DND-41 (cell line): Measurements from ENCODE around the gene BCAS3.

Source experiments
- ATAC-seq: fragments of 200-7000 bp; cut with Tn5 transposase; 3 replicates; pipeline ENCODE4 v1.9.1; 2021; ENCODE audit warnings: low read depth; ENCODE audit not compliant: insufficient read depth
- DNase-seq: peaks from one replicate; pipeline ENCODE4 v3.0.0-alpha.2; 2020
- H2AFZ ChIP-seq: 2 replicates; pipeline ENCODE4 v1.6.0; 2012; ENCODE audit warnings: low read depth, low read length
- H3K27ac ChIP-seq: 2 replicates; pipeline ENCODE4 v1.5.1; 2012; ENCODE audit warnings: low read length, inconsistent platforms
- H3K27me3 ChIP-seq: fragments of 200-600 bp; sonication (generic); 2 replicates; pipeline ENCODE4 v1.6.0; 2012; ENCODE audit warnings: low read length, mild to moderate bottlenecking, inconsistent platforms; ENCODE audit not compliant: insufficient read depth, poor library complexity
- H3K36me3 ChIP-seq: 2 replicates; pipeline ENCODE4 v1.5.1; 2012; ENCODE audit warnings: low read length, inconsistent platforms; ENCODE audit not compliant: insufficient read depth
- H3K4me1 ChIP-seq: 2 replicates; pipeline ENCODE4 v1.5.1; 2012; ENCODE audit warnings: mild to moderate bottlenecking, low read length; ENCODE audit not compliant: insufficient read depth
- H3K4me2 ChIP-seq: 2 replicates; pipeline ENCODE4 v1.6.0; 2012; ENCODE audit warnings: mild to moderate bottlenecking, moderate library complexity, low read length, inconsistent platforms; ENCODE audit not compliant: insufficient read depth
- H3K4me3 ChIP-seq, 2 experiments: fragments of 200-600 bp in 1 of 2; shearing (Covaris generic) in 1 of 2; 2 replicates each; pipeline ENCODE4 v1.5.1; 2012 to 2016; ENCODE audit warnings: inconsistent platforms in 2 of 2, low read length in 2 of 2, mild to moderate bottlenecking in 2 of 2, low read depth in 1 of 2, moderate library complexity in 1 of 2
- H3K79me2 ChIP-seq: 2 replicates; pipeline ENCODE4 v1.6.0; 2012; ENCODE audit warnings: low read length, inconsistent platforms; ENCODE audit not compliant: insufficient read depth
- H3K9ac ChIP-seq: 2 replicates; pipeline ENCODE4 v1.6.0; 2012; ENCODE audit warnings: low read depth, mild to moderate bottlenecking, inconsistent platforms, low read length, moderate library complexity
- H3K9me3 ChIP-seq: 2 replicates; pipeline ENCODE4 v1.5.1; 2012; ENCODE audit warnings: low read length, moderate library complexity, mild to moderate bottlenecking, inconsistent platforms; ENCODE audit not compliant: insufficient read depth, severe bottlenecking
- H4K20me1 ChIP-seq: 2 replicates; pipeline ENCODE4 v1.6.0; 2012; ENCODE audit warnings: low read length; ENCODE audit not compliant: insufficient read depth
- CTCF ChIP-seq: IDR thresholded peaks from 2 replicates; pipeline ENCODE4 v1.5.1; 2012; ENCODE audit warnings: borderline replicate concordance, low read length, moderate library complexity, mild to moderate bottlenecking; ENCODE audit not compliant: poor library complexity, severe bottlenecking; ENCODE audit errors: extremely low read depth
- EZH2 ChIP-seq: IDR thresholded peaks from 3 replicates; pipeline ENCODE4 v1.6.1; 2012; ENCODE audit warnings: borderline replicate concordance, low read depth, mild to moderate bottlenecking, moderate library complexity, low read length, inconsistent platforms; ENCODE audit not compliant: severe bottlenecking

The BCAS3 gene

DNA sequence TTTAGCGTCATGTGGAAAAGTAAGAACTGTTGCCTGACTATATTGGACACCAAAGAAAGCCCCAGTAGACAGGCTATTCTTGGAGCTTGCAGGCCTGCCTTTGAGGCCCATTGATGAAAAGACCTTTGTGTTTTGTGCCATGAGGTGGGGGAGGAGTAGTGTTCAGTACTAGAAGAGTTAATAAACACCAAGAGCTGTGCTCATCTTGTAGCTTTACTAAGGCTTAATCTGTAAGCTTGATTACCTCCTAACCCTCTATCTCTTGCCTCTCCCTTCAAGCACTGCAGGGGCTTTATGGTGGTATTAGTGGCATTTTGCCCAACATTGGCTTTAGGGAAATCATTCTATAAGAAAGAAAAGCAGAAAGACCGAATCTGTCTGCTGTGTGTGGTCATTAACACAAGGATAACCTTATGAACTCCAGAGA is 501.7 kb downstream of the BCAS3 start:
- H3K9me3 ChIP-seq = no peaks in the 10 kb centered on the region
- no peaks in the 10 kb centered on the region for H3K36me3 ChIP-seq
- no peak for TF ChIP-seq EZH2
- TF ChIP-seq CTCF = no peak
- no peak overlapping the region for H3K4me2 ChIP-seq
- no peaks in the 10 kb centered on the region for H3K79me2 ChIP-seq
- H2AFZ ChIP-seq = no peak overlapping the region
- H4K20me1 ChIP-seq = no peaks in the 10 kb centered on the region
- no peak overlapping the region for H3K27ac ChIP-seq
- H3K4me3 ChIP-seq = no peak overlapping the region
- H3K9ac ChIP-seq = no peak overlapping the region
- no peaks in the 10 kb centered on the region for H3K27me3 ChIP-seq
- no peaks in the 10 kb centered on the region for H3K4me1 ChIP-seq
- DNase-seq = no peak
- ATAC-seq = no peak

DNA sequence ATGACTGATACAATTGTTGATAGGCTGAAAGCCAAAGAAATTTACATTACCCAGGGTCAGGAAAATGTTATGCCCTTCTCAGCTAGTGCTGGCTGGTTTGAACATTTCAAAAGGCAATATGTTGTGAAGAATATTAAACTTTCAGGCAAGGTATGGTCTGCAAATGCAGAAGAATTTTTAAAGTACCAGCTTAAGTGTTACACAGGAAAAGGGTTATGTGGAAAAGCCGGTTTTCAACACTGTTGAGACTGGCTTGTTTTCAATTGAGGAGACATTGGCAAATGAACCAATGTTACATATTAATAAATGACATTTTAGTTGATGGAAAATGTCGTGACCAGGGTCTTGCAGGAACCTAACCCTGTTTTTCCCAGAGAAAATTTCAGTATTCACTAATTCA is 506.1 kb downstream of the BCAS3 start:
- no peak overlapping the region for H2AFZ ChIP-seq
- H3K4me1 ChIP-seq = no peaks in the 10 kb centered on the region
- no peaks in the 10 kb centered on the region for H3K9me3 ChIP-seq
- H3K36me3 ChIP-seq = no peaks in the 10 kb centered on the region
- no peak for DNase-seq
- no peak overlapping the region for H3K4me3 ChIP-seq
- H3K79me2 ChIP-seq = no peaks in the 10 kb centered on the region
- ATAC-seq = no peak
- H3K27me3 ChIP-seq = no peaks in the 10 kb centered on the region
- H3K9ac ChIP-seq = no peak overlapping the region
- H4K20me1 ChIP-seq = no peaks in the 10 kb centered on the region
- no peak overlapping the region for H3K27ac ChIP-seq
- no peak overlapping the region for H3K4me2 ChIP-seq
- TF ChIP-seq EZH2 = no peak
- no peak for TF ChIP-seq CTCF

DNA sequence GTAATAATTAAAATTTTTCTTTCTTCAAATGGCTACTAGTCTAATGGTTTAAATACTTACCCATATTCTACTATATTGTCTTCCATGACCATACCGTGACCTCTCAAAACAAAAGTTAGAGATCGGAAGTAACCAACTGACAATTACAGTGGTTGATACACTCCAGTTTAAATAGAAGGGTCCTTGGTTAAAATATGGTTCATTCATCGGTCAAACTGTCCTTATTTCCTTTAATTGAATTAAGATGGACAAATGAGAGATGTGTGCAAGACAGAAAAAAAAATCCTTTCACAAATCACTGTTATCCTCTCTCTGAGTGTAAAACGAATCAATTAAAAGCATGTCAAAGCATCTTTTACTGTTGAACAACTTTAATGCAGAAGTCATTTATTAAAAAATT is 507.7 kb downstream of the BCAS3 start:
- no peaks in the 10 kb centered on the region for H4K20me1 ChIP-seq
- H3K27me3 ChIP-seq = no peaks in the 10 kb centered on the region
- H2AFZ ChIP-seq = no peak overlapping the region
- DNase-seq (no peak), ATAC-seq (no peak)
- H3K9ac ChIP-seq = no peak overlapping the region
- H3K36me3 ChIP-seq = no peaks in the 10 kb centered on the region
- no peaks in the 10 kb centered on the region for H3K9me3 ChIP-seq
- TF ChIP-seq CTCF = no peak
- TF ChIP-seq EZH2 = no peak
- H3K4me2 ChIP-seq = no peak overlapping the region
- no peaks in the 10 kb centered on the region for H3K79me2 ChIP-seq
- no peak overlapping the region for H3K4me3 ChIP-seq
- no peak overlapping the region for H3K27ac ChIP-seq
- H3K4me1 ChIP-seq = no peaks in the 10 kb centered on the region

- no peak for TF ChIP-seq CTCF
- TF ChIP-seq EZH2 = no peak
- ATAC-seq (no peak), DNase-seq (no peak)
- H3K79me2 ChIP-seq = no peaks in the 10 kb centered on the region
- H3K9ac ChIP-seq = no peak overlapping the region
- no peaks in the 10 kb centered on the region for H3K9me3 ChIP-seq
- H4K20me1 ChIP-seq = no peaks in the 10 kb centered on the region
- no peaks in the 10 kb centered on the region for H3K36me3 ChIP-seq
- H3K4me3 ChIP-seq = no peak overlapping the region
- H3K27ac ChIP-seq = no peak overlapping the region
- H3K4me1 ChIP-seq = no peaks in the 10 kb centered on the region
- H3K4me2 ChIP-seq = no peak overlapping the region
- H3K27me3 ChIP-seq = no peaks in the 10 kb centered on the region
- no peak overlapping the region for H2AFZ ChIP-seq
These were observed 509.4 kb downstream of the BCAS3 start for GRCh38 chr17:61187038-61187437.
